ENCODE data around the gene EML3.

DNA sequence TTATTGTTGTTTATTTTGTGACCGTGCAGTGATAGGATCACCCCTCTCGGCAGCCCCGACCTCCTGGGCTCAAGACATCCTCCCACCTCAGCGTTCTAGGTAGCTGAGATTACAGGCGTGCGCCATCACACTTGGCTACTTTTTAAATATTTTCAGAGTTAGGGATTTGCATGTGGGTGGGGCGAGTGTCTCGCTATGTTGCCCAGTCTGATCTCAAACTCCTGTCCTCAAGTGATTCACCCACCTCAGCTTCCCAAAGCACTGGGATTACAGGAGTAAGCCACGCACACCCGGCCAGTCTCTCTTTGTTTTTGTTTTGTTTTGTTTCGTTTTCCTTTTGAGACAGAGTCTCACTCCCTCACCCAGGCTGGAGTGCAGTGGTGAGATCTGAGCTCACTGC is 41.7 kb upstream of the EML3 start:
- TF ChIP-seq, protein P1, sequence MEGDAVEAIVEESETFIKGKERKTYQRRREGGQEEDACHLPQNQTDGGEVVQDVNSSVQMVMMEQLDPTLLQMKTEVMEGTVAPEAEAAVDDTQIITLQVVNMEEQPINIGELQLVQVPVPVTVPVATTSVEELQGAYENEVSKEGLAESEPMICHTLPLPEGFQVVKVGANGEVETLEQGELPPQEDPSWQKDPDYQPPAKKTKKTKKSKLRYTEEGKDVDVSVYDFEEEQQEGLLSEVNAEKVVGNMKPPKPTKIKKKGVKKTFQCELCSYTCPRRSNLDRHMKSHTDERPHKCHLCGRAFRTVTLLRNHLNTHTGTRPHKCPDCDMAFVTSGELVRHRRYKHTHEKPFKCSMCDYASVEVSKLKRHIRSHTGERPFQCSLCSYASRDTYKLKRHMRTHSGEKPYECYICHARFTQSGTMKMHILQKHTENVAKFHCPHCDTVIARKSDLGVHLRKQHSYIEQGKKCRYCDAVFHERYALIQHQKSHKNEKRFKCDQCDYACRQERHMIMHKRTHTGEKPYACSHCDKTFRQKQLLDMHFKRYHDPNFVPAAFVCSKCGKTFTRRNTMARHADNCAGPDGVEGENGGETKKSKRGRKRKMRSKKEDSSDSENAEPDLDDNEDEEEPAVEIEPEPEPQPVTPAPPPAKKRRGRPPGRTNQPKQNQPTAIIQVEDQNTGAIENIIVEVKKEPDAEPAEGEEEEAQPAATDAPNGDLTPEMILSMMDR (IDR thresholded peaks at IDR 0.05) = no peak
- no peak for TF ChIP-seq POLR2A (IDR thresholded peaks at IDR 0.05)

Measured in testis (tissue), 2 donors.